Liver (tissue), 3 donors: ENCODE measurements around the gene BRD4.

Source experiments
- EGR1 ChIP-seq, 2 donors: IDR thresholded peaks; 2 replicates each; pipeline ENCODE4 v1.6.1; 2016 to 2018; ENCODE audit warnings: antibody characterized with exemption in 2 of 2, low read depth in 2 of 2
- GABPA ChIP-seq, 2 donors: IDR thresholded peaks in 1 of 2; conservative IDR thresholded peaks in 1 of 2; 2 replicates each; pipeline ENCODE4 v1.6.1; 2016; ENCODE audit warnings: antibody characterized with exemption in 2 of 2, mild to moderate bottlenecking in 1 of 2, moderate library complexity in 1 of 2
- JUND ChIP-seq, 2 donors: IDR thresholded peaks; 2 replicates each; pipeline ENCODE4 v1.6.1; 2016; ENCODE audit warnings: antibody characterized with exemption in 2 of 2
- NR2F2 ChIP-seq: IDR thresholded peaks from 2 replicates; pipeline ENCODE4 v1.6.1; 2016; ENCODE audit warnings: antibody characterized with exemption
- RAD21 ChIP-seq, 2 donors: IDR thresholded peaks; 2 replicates each; pipeline ENCODE4 v1.6.1; 2016; ENCODE audit warnings: antibody characterized with exemption in 2 of 2, mild to moderate bottlenecking in 2 of 2
- RXRA ChIP-seq, 2 donors: IDR thresholded peaks; 2 replicates each; pipeline ENCODE4 v1.6.1; 2017 to 2018; ENCODE audit warnings: antibody characterized with exemption in 2 of 2, mild to moderate bottlenecking in 1 of 2
- SP1 ChIP-seq: IDR thresholded peaks from 2 replicates; pipeline ENCODE4 v1.6.1; 2018; ENCODE audit warnings: antibody characterized with exemption, mild to moderate bottlenecking
- TAF1 ChIP-seq: conservative IDR thresholded peaks from 2 replicates; pipeline ENCODE4 v1.6.1; 2016; ENCODE audit warnings: antibody characterized with exemption, mild to moderate bottlenecking
- YY1 ChIP-seq: IDR thresholded peaks from 2 replicates; pipeline ENCODE4 v1.6.1; 2016; ENCODE audit warnings: antibody characterized with exemption, mild to moderate bottlenecking
- TF ChIP-seq, protein P1 (sequence below): fragments of 150-350 bp; IDR thresholded peaks from 2 replicates; pipeline ENCODE4 v1.5.1; 2017; ENCODE audit warnings: improper control_type of control experiment, low read depth, low read length; ENCODE audit not compliant: missing input control
- TF ChIP-seq, protein P2 (sequence below): IDR thresholded peaks from 2 replicates; pipeline ENCODE4 v1.6.1; 2016; ENCODE audit warnings: antibody characterized with exemption
- TF ChIP-seq, protein P3 (sequence below): IDR thresholded peaks from 2 replicates; pipeline ENCODE4 v1.6.1; 2016; ENCODE audit warnings: antibody characterized with exemption, mild to moderate bottlenecking
- TF ChIP-seq, protein P4 (sequence below): IDR thresholded peaks from 2 replicates; pipeline ENCODE4 v1.6.1; 2016; ENCODE audit warnings: antibody characterized with exemption
- TF ChIP-seq, protein P5 (sequence below): IDR thresholded peaks from 2 replicates; pipeline ENCODE4 v1.6.1; 2016; ENCODE audit warnings: antibody characterized with exemption
- donor health status: healthy.
- donor health status: healthy.

DNA sequence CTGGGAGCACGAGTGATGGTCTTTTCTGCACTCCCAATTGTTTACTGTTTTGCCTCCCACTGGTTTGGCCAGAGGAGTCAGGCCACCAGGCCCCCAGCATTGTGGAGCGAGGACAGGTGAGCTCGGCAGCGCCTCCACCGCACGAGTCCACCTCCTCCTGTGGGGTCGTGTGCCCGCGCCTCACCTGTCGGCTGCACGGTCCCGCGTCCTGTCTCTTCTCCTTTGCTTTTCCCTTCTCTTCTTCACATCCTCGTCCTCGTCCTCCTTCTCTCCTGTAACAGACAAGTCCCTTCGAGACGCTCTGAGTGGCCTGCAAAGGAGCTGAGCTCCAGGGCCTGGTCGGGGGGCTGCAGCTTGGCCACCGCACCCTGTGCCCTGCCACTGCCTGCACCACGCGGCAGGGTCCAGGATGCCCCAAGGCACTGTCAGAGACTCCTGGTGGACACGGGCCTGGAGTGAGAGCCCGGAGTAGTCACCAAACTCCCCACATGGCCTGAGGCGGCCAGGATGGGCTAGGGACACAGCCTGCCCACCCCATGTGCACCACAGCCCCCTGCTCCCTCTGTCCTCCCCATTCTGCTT, 35.8 kb upstream of the BRD4 start:
- TF ChIP-seq, protein P1, sequence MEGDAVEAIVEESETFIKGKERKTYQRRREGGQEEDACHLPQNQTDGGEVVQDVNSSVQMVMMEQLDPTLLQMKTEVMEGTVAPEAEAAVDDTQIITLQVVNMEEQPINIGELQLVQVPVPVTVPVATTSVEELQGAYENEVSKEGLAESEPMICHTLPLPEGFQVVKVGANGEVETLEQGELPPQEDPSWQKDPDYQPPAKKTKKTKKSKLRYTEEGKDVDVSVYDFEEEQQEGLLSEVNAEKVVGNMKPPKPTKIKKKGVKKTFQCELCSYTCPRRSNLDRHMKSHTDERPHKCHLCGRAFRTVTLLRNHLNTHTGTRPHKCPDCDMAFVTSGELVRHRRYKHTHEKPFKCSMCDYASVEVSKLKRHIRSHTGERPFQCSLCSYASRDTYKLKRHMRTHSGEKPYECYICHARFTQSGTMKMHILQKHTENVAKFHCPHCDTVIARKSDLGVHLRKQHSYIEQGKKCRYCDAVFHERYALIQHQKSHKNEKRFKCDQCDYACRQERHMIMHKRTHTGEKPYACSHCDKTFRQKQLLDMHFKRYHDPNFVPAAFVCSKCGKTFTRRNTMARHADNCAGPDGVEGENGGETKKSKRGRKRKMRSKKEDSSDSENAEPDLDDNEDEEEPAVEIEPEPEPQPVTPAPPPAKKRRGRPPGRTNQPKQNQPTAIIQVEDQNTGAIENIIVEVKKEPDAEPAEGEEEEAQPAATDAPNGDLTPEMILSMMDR: no peak
- TF ChIP-seq, protein P2, sequence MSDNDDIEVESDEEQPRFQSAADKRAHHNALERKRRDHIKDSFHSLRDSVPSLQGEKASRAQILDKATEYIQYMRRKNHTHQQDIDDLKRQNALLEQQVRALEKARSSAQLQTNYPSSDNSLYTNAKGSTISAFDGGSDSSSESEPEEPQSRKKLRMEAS: no peak
- TF ChIP-seq SP1 (no peak), RXRA (IDR thresholded peaks at IDR 0.05) (no peak), TAF1 (no peak), GABPA (IDR thresholded peaks at IDR 0.05 in 1 of 2, conservative IDR thresholded peaks at IDR 0.05 in 1 of 2) (no peak), JUND (IDR thresholded peaks at IDR 0.05) (no peak), YY1 (no peak), EGR1 (IDR thresholded peaks at IDR 0.05; ENCODE audit: low read depth in 2 of 2) (no peak), NR2F2 (no peak), RAD21 (IDR thresholded peaks at IDR 0.05) (no peak)
- TF ChIP-seq, protein P3, sequence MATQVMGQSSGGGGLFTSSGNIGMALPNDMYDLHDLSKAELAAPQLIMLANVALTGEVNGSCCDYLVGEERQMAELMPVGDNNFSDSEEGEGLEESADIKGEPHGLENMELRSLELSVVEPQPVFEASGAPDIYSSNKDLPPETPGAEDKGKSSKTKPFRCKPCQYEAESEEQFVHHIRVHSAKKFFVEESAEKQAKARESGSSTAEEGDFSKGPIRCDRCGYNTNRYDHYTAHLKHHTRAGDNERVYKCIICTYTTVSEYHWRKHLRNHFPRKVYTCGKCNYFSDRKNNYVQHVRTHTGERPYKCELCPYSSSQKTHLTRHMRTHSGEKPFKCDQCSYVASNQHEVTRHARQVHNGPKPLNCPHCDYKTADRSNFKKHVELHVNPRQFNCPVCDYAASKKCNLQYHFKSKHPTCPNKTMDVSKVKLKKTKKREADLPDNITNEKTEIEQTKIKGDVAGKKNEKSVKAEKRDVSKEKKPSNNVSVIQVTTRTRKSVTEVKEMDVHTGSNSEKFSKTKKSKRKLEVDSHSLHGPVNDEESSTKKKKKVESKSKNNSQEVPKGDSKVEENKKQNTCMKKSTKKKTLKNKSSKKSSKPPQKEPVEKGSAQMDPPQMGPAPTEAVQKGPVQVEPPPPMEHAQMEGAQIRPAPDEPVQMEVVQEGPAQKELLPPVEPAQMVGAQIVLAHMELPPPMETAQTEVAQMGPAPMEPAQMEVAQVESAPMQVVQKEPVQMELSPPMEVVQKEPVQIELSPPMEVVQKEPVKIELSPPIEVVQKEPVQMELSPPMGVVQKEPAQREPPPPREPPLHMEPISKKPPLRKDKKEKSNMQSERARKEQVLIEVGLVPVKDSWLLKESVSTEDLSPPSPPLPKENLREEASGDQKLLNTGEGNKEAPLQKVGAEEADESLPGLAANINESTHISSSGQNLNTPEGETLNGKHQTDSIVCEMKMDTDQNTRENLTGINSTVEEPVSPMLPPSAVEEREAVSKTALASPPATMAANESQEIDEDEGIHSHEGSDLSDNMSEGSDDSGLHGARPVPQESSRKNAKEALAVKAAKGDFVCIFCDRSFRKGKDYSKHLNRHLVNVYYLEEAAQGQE: no peak
- TF ChIP-seq, protein P4, sequence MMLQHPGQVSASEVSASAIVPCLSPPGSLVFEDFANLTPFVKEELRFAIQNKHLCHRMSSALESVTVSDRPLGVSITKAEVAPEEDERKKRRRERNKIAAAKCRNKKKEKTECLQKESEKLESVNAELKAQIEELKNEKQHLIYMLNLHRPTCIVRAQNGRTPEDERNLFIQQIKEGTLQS: no peak
- TF ChIP-seq, protein P5, sequence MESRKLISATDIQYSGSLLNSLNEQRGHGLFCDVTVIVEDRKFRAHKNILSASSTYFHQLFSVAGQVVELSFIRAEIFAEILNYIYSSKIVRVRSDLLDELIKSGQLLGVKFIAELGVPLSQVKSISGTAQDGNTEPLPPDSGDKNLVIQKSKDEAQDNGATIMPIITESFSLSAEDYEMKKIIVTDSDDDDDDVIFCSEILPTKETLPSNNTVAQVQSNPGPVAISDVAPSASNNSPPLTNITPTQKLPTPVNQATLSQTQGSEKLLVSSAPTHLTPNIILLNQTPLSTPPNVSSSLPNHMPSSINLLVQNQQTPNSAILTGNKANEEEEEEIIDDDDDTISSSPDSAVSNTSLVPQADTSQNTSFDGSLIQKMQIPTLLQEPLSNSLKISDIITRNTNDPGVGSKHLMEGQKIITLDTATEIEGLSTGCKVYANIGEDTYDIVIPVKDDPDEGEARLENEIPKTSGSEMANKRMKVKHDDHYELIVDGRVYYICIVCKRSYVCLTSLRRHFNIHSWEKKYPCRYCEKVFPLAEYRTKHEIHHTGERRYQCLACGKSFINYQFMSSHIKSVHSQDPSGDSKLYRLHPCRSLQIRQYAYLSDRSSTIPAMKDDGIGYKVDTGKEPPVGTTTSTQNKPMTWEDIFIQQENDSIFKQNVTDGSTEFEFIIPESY: no peak
